Ecto neural progenitor cell (in vitro differentiated cells): ENCODE results near the gene BOLA2B.
"Not testable (repeated sequence)": the region's sequence is repeated elsewhere in the genome, so short reads cannot be mapped to it uniquely, and the experiment has no call there.

Experiments used
- DNase-seq: peaks from one replicate; pipeline ENCODE4 v3.0.0-alpha.2; 2018; ENCODE audit warnings: low spot score

BOLA2B gene

GRCh38 chr16:30184096-30184890, 9.2 kb downstream of the BOLA2B start:
- peak; percentile 46 for DNase-seq

- DNase-seq = peak; percentile 90
These were observed 10.0 kb downstream of the BOLA2B start, which contains the start of gene CORO1A for GRCh38 chr16:30183233-30184095. CORO1A (plus strand) TSS chr16:30183602; CDS start chr16:30185210, 1,608 bp downstream.

- DNase-seq = no peak
These were observed 12.7 kb downstream of the BOLA2B start for GRCh38 chr16:30180741-30181140.

- no peak for DNase-seq
These were observed 13.5 kb downstream of the BOLA2B start for GRCh38 chr16:30179931-30180330.

- DNase-seq = no peak
These were observed 14.3 kb downstream of the BOLA2B start for GRCh38 chr16:30179195-30179594.

GRCh38 chr16:30176876-30177275, 16.6 kb downstream of the BOLA2B start:
- DNase-seq = not testable (repeated sequence)

GRCh38 chr16:30173054-30173453, 20.4 kb downstream of the BOLA2B start:
- DNase-seq = no peak

GRCh38 chr16:30170145-30170544, 23.3 kb downstream of the BOLA2B start:
- DNase-seq = not testable (repeated sequence)

- DNase-seq = not testable (repeated sequence)
These were observed 24.1 kb downstream of the BOLA2B start for GRCh38 chr16:30169416-30169815.

- not testable (repeated sequence) for DNase-seq
These were observed 24.7 kb downstream of the BOLA2B start for GRCh38 chr16:30168746-30169145.

GRCh38 chr16:30166202-30166902, 27.1 kb downstream of the BOLA2B start:
- no peak for DNase-seq

GRCh38 chr16:30163538-30163937, 29.9 kb downstream of the BOLA2B start:
- no peak for DNase-seq

- no peak for DNase-seq
These were observed 36.3 kb downstream of the BOLA2B start for GRCh38 chr16:30157214-30157613.

GRCh38 chr16:30155188-30155587, 38.3 kb downstream of the BOLA2B start:
- no peak for DNase-seq

- no peak for DNase-seq
These were observed 40.9 kb downstream of the BOLA2B start for GRCh38 chr16:30152517-30152916.

- no peak for DNase-seq
These were observed 42.4 kb downstream of the BOLA2B start for GRCh38 chr16:30151091-30151490.

- no peak for DNase-seq
These were observed 44.1 kb downstream of the BOLA2B start for GRCh38 chr16:30149250-30149930.

GRCh38 chr16:30147843-30148510, 45.5 kb downstream of the BOLA2B start:
- no peak for DNase-seq

- DNase-seq = no peak
These were observed 47.8 kb downstream of the BOLA2B start for GRCh38 chr16:30145657-30146056.

- DNase-seq = no peak
These were observed 48.5 kb downstream of the BOLA2B start for GRCh38 chr16:30144917-30145316.

GRCh38 chr16:30144017-30144416, 49.4 kb downstream of the BOLA2B start:
- DNase-seq = no peak
